ENCODE results near the gene EP400. TPM values are rescaled to one million over a fixed set of nuclear protein-coding genes. Genes with fewer than 3 reads are reported as not detected.

Gene EP400
- total and polyA plus RNA-seq, 2 of the 4 experiments (the other 2 are of a cell fraction): 4.3 to 11.4 TPM

GRCh38 chr12:132070298-132070697 lies 120.6 kb downstream of the EP400 start:
- H2BK15ac ChIP-seq (ENCODE audit: low read depth, low read length): no peak overlapping the region
- in situ Hi-C loops (cut with MboI; ENCODE audit: low sequenced_read_pairs): no loop called here
- no peak overlapping the region for H4K5ac ChIP-seq (ENCODE audit: low read depth, low read length)
- H4K20me1 ChIP-seq (ENCODE audit: insufficient read depth, low read length): no peaks in the 10 kb centered on the region; the same call in 1 of the 2 replicates
- no peak overlapping the region for H3K4ac ChIP-seq (ENCODE audit: low read depth, low read length)
- H4K91ac ChIP-seq (ENCODE audit: insufficient read depth, low read depth, low read length): no peak overlapping the region
- H3K9ac ChIP-seq (ENCODE audit: low read depth, low read length): no peak overlapping the region
- H3K79me1 ChIP-seq (ENCODE audit: low read depth in 1 of 2, low read length in 2 of 2): peaks cover 0 to 4% of the 10 kb centered on the region in 2 experiments; a peak in 1 of 4 replicates
- no peak overlapping the region for H2BK5ac ChIP-seq (ENCODE audit: low read depth, low read length, poor library complexity, severe bottlenecking)
- TF ChIP-seq MAZ (IDR thresholded peaks at IDR 0.05; ENCODE audit: borderline replicate concordance, low read depth, low read length) (no peak), MXI1 (IDR thresholded peaks at IDR 0.05; ENCODE audit: borderline replicate concordance, low read depth, low read length) (no peak), BHLHE40 (IDR thresholded peaks at IDR 0.05; ENCODE audit: low read depth, low read length) (no peak), NFE2L2 (IDR thresholded peaks at IDR 0.05; ENCODE audit: low read depth, low read length) (no peak), RCOR1 (IDR thresholded peaks at IDR 0.05; ENCODE audit: insufficient replicate concordance, low read length) (no peak), CEBPB (IDR thresholded peaks at IDR 0.05; ENCODE audit: low read depth, low read length) (no peak), POLR2A (IDR thresholded peaks at IDR 0.05; ENCODE audit: low read depth, low read length) (no peak), CTCF (conservative IDR thresholded peaks at IDR 0.05; ENCODE audit: low read depth, low read length) (no peak), CHD1 (IDR thresholded peaks at IDR 0.05; ENCODE audit: low read depth, low read length) (no peak), USF2 (IDR thresholded peaks at IDR 0.05; ENCODE audit: low read depth, low read length) (no peak), SMC3 (IDR thresholded peaks at IDR 0.05; ENCODE audit: low read depth, low read length) (no peak), MAFK (IDR thresholded peaks at IDR 0.05; ENCODE audit: low read depth, low read length) (no peak), FOS (IDR thresholded peaks at IDR 0.05; ENCODE audit: low read depth, low read length) (no peak)
- peaks cover 54% of the 10 kb centered on the region for H3K36me3 ChIP-seq (ENCODE audit: control insufficient read depth, insufficient read depth, low read length)
- ChIA-PET POLR2A (ENCODE audit: unreplicated experiment) (no interaction called here), CTCF (no interaction called here)
- H2AK5ac ChIP-seq (ENCODE audit: low read depth, low read length): no peak overlapping the region
- no peak overlapping the region for H2BK20ac ChIP-seq (ENCODE audit: low read depth, low read length)
- H3K9me1 ChIP-seq (ENCODE audit: insufficient read depth, low read length): no peaks in the 10 kb centered on the region
- DNase-seq: no peak
- H3K23ac ChIP-seq (ENCODE audit: low read depth, low read length): no peak overlapping the region
- H3K56ac ChIP-seq (ENCODE audit: extremely low read depth, insufficient read depth, low read length): no peak overlapping the region
- no peak for ATAC-seq (ENCODE audit: low read depth)
- H2AK9ac ChIP-seq (replicated peaks; ENCODE audit: low read depth, low read length, poor library complexity): no peak overlapping the region
- H3K27me3 ChIP-seq (ENCODE audit: control insufficient read depth, insufficient read depth, low read length): no peaks in the 10 kb centered on the region
- no peak overlapping the region for H2AFZ ChIP-seq (replicated peaks; ENCODE audit: low read length, poor library complexity)
- H2BK120ac ChIP-seq (ENCODE audit: low read depth, low read length): no peak overlapping the region
- H3K4me3 ChIP-seq (ENCODE audit: insufficient read depth, low read depth, low read length): no peak overlapping the region
- H4K8ac ChIP-seq (ENCODE audit: low read depth in 2 of 2, low read length in 2 of 2): no peak overlapping the region
- no peak overlapping the region for H3K27ac ChIP-seq (ENCODE audit: insufficient read depth, low read length)
- no CpG with 5 or more reads among the region's 8 CpGs for WGBS, 2 experiments (ENCODE audit: extremely low coverage in 2 of 2, insufficient read length in 1 of 2)
- BruUV-seq (replicated peaks): no TSS peak
- no peak overlapping the region for H3K4me2 ChIP-seq (ENCODE audit: low read depth, low read length)
- H3K9me3 ChIP-seq (ENCODE audit: control insufficient read depth, insufficient read depth, low read length): no peaks in the 10 kb centered on the region
- intact Hi-C loops (cut with micrococcal nuclease): no loop called here
- no peak overlapping the region for H3K18ac ChIP-seq (ENCODE audit: low read depth, low read length)
- peaks cover 2% of the 10 kb centered on the region; the same call in 1 of the 2 replicates for H3K4me1 ChIP-seq (ENCODE audit: control insufficient read depth, insufficient read depth, low read length)
- dilution Hi-C loops (cut with HindIII; ENCODE audit: low sequenced_read_pairs, unreplicated experiment): no loop called here
- H3K14ac ChIP-seq (replicated peaks; ENCODE audit: low read depth, low read length): no peak overlapping the region
